Upper lobe of left lung (tissue), 4 donors: ENCODE data around the gene CSTPP1.

Source experiments
- EP300 ChIP-seq, 4 donors: sonication (generic); formaldehyde crosslinking; IDR thresholded peaks; one replicate each; pipeline ENCODE4 v1.5.1; 2017; ENCODE audit warnings: antibody characterized with exemption in 4 of 4, control low read depth in 2 of 4
- POLR2AphosphoS5 ChIP-seq, 2 donors: sonication (generic); formaldehyde crosslinking; IDR thresholded peaks; one replicate each; pipeline ENCODE4 v1.5.1; 2017; ENCODE audit warnings: antibody characterized with exemption in 2 of 2
- TF ChIP-seq, protein P1 (sequence below), 6 experiments: fragments of 450-650 bp in 4 of 6; fragments of 200-600 bp in 2 of 6; sonication (generic) in 2 of 6; IDR thresholded peaks; one replicate each; pipeline ENCODE4 v1.5.1; 2016 to 2019; ENCODE audit warnings: antibody characterized with exemption in 6 of 6

DNA sequence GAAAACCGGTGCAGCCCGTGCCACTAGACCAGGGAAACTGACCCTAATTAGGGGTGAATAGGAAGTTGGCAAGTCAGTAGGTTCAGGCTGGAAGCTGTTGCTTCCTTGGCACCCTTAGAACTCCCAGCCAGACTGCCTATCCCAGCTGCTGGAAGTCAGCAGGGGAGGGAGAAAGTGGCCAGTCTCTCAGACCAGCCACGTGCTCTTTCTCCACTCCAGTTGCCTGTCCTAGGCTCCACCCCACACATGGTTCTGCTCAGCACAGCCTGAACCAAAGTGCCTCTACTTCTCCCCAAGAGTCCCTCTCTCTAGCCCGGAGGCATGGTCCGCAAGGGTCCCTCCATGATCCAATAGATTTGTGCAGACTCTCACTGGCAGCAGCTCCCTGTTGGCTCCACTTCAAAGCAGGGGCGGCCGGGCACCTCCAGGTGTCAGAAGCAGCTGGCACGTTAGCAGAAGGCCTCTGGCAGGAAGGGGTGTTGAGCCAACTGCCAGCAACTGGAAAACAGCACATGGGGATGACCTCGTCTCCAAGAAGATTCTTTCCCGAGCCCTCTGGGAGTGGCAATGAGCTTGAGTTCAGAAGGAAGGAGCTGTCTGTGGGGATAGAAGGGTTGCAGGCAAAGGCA lies 212.5 kb downstream of the CSTPP1 start:
- TF ChIP-seq, protein P1, sequence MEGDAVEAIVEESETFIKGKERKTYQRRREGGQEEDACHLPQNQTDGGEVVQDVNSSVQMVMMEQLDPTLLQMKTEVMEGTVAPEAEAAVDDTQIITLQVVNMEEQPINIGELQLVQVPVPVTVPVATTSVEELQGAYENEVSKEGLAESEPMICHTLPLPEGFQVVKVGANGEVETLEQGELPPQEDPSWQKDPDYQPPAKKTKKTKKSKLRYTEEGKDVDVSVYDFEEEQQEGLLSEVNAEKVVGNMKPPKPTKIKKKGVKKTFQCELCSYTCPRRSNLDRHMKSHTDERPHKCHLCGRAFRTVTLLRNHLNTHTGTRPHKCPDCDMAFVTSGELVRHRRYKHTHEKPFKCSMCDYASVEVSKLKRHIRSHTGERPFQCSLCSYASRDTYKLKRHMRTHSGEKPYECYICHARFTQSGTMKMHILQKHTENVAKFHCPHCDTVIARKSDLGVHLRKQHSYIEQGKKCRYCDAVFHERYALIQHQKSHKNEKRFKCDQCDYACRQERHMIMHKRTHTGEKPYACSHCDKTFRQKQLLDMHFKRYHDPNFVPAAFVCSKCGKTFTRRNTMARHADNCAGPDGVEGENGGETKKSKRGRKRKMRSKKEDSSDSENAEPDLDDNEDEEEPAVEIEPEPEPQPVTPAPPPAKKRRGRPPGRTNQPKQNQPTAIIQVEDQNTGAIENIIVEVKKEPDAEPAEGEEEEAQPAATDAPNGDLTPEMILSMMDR (IDR thresholded peaks at IDR 0.05) = no peak
- no peak for TF ChIP-seq EP300 (IDR thresholded peaks at IDR 0.05)
- no peak for TF ChIP-seq POLR2AphosphoS5 (IDR thresholded peaks at IDR 0.05)
